Subcutaneous abdominal adipose tissue (tissue), 5 donors: ENCODE results near the gene KRTAP10-8.

Experiments
- H3K27ac ChIP-seq: one replicate; pipeline ENCODE4 v1.7.0; 2013; ENCODE audit warnings: low read depth, mild to moderate bottlenecking, inconsistent platforms, low read length, moderate library complexity
- H3K27me3 ChIP-seq, 5 donors: one replicate each; pipeline ENCODE4 v1.7.0; 2013; ENCODE audit warnings: low read length in 5 of 5, inconsistent platforms in 1 of 5; ENCODE audit not compliant: control insufficient read depth in 5 of 5, insufficient read depth in 4 of 5
- H3K36me3 ChIP-seq, 5 donors: one replicate each; pipeline ENCODE4 v1.7.0; 2013; ENCODE audit warnings: low read length in 5 of 5; ENCODE audit not compliant: control insufficient read depth in 5 of 5, insufficient read depth in 5 of 5
- H3K4me1 ChIP-seq, 5 donors: one replicate each; pipeline ENCODE4 v1.7.0; 2013; ENCODE audit warnings: low read length in 5 of 5, mild to moderate bottlenecking in 3 of 5, moderate library complexity in 1 of 5; ENCODE audit not compliant: control insufficient read depth in 5 of 5, insufficient read depth in 5 of 5
- H3K4me3 ChIP-seq, 5 donors: one replicate each; pipeline ENCODE4 v1.7.0; 2013; ENCODE audit warnings: low read length in 5 of 5, low read depth in 1 of 5
- H3K9ac ChIP-seq, 5 donors: one replicate each; pipeline ENCODE4 v1.7.0; 2013; ENCODE audit warnings: low read length in 5 of 5, mild to moderate bottlenecking in 4 of 5, moderate library complexity in 3 of 5
- H3K9me3 ChIP-seq, 5 donors: one replicate each; pipeline ENCODE4 v1.7.0; 2013; ENCODE audit warnings: low read length in 5 of 5; ENCODE audit not compliant: control insufficient read depth in 5 of 5
- donor health status: healthy.
- donor health status: healthy.
- donor health status: healthy.
- donor health status: healthy.
- donor health status: healthy.

KRTAP10-8 gene, protein sequence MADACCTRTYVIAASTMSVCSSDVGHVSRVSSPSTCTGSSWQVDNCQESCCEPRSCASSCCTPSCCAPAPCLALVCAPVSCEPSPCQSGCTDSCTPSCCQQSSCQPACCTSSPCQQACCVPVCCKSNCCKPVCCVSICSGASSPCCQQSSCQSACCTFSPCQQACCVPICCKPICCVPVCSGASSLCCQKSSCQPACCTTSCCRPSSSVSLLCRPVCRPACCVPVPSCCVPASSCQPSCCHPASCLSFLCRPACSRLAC

DNA sequence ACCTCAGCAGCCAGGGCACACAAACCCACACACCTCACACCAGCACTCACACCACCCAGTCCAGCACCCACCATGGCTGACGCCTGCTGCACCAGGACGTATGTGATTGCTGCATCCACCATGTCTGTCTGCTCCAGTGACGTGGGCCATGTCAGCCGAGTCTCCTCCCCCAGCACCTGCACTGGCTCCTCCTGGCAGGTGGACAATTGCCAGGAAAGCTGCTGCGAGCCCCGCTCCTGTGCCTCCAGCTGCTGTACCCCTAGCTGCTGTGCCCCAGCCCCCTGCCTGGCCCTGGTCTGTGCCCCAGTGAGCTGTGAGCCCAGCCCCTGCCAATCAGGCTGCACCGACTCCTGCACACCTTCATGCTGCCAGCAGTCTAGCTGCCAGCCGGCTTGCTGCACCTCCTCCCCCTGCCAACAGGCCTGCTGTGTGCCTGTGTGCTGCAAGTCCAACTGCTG is at the start of gene KRTAP10-8:
KRTAP10-8 (plus strand) TSS at position 51 of the 458 bp plus-strand sequence; CDS start at position 73, 22 bp downstream.
- H3K27me3 ChIP-seq: peaks cover 4 to 29% (median 21%) of the 10 kb centered on the region in 5 donors
- H3K4me3 ChIP-seq: no peak within 1 kb of the TSS
- H3K9me3 ChIP-seq: peaks cover 2 to 30% (median 22%) of the 10 kb centered on the region in 5 donors
- no peaks in the 10 kb centered on the region for H3K4me1 ChIP-seq
- H3K36me3 ChIP-seq: no peaks in the 10 kb centered on the region
- no peak within 1 kb of the TSS for H3K27ac ChIP-seq
- no peak within 1 kb of the TSS for H3K9ac ChIP-seq

DNA sequence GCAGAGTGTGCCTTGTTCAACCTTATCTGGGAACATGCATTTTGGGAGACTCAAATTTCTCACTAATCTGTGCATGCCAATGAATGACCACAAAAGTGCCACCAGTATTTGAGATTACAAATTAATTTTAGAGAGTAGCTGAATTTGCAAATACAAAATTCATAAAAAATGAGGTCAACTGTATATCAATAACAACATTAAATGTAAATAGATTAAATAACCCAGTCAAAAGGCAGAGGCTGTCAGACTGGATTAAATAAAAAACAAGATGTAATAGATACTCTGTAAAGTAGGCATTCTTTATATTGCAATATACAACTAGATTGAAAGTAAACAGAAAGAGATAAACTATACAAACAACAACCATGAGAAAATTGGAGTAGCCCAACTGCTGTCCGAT is 47.8 kb upstream of the KRTAP10-8 start:
- H3K4me3 ChIP-seq: no peak overlapping the region
- peaks cover 0 to 11% (median 8%) of the 10 kb centered on the region in 5 donors for H3K27me3 ChIP-seq
- H3K9me3 ChIP-seq: peaks cover 0 to 7% (median 0%) of the 10 kb centered on the region in 5 donors
- H3K36me3 ChIP-seq: no peaks in the 10 kb centered on the region
- H3K4me1 ChIP-seq: no peaks in the 10 kb centered on the region
- H3K27ac ChIP-seq: no peak overlapping the region
- H3K9ac ChIP-seq: no peak overlapping the region

- H3K36me3 ChIP-seq: no peaks in the 10 kb centered on the region
- peaks cover 0 to 14% (median 8%) of the 10 kb centered on the region in 5 donors for H3K27me3 ChIP-seq
- no peaks in the 10 kb centered on the region for H3K4me1 ChIP-seq
- H3K4me3 ChIP-seq: no peak overlapping the region
- no peak overlapping the region for H3K9ac ChIP-seq
- H3K27ac ChIP-seq: no peak overlapping the region
- peaks cover 0 to 7% (median 0%) of the 10 kb centered on the region in 5 donors for H3K9me3 ChIP-seq
Observed at GRCh38 chr21:44564886-44565598, 46.8 kb upstream of the KRTAP10-8 start.

GRCh38 chr21:44566403-44566802 is 45.5 kb upstream of the KRTAP10-8 start:
- peaks cover 0 to 18% (median 8%) of the 10 kb centered on the region in 5 donors for H3K27me3 ChIP-seq
- peaks cover 0 to 13% (median 6%) of the 10 kb centered on the region in 5 donors for H3K9me3 ChIP-seq
- no peaks in the 10 kb centered on the region for H3K36me3 ChIP-seq
- no peaks in the 10 kb centered on the region for H3K4me1 ChIP-seq
- H3K27ac ChIP-seq: no peak overlapping the region
- H3K4me3 ChIP-seq: no peak overlapping the region
- H3K9ac ChIP-seq: no peak overlapping the region

- no peaks in the 10 kb centered on the region for H3K36me3 ChIP-seq
- H3K4me3 ChIP-seq: no peak overlapping the region
- H3K9ac ChIP-seq: no peak overlapping the region
- H3K9me3 ChIP-seq: peaks cover 0 to 17% (median 11%) of the 10 kb centered on the region in 5 donors
- H3K27me3 ChIP-seq: peaks cover 0 to 18% (median 8%) of the 10 kb centered on the region in 5 donors
- no peaks in the 10 kb centered on the region for H3K4me1 ChIP-seq
- H3K27ac ChIP-seq: no peak overlapping the region
Observed at GRCh38 chr21:44567481-44568171, 44.3 kb upstream of the KRTAP10-8 start.

DNA sequence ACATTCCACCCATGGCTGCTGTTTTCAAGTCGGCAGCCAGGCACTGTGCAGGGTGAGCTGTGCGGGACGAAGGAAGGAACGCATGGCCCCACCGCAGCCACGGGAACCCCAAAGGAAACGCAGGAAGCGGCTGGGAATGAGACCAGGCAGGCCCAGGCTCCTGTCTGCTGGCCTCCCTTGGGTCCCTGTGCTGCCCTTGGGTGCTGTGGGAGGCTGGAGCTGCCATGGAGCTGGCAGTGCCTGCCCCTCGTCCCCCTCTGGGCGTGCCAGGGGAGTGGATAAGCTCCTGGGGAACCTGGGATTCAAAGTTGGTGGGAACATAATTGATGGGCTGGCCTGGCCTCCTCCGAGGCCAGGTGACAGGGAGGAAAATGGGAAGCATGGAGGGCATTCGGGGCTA is 43.6 kb upstream of the KRTAP10-8 start:
- H3K36me3 ChIP-seq: no peaks in the 10 kb centered on the region
- H3K4me1 ChIP-seq: no peaks in the 10 kb centered on the region

GRCh38 chr21:44568667-44569556 is 43.0 kb upstream of the KRTAP10-8 start:
- Histone ChIP-seq H3K27me3 (peaks cover 0 to 24% (median 8%) of the 10 kb centered on the region in 5 donors), H3K9me3 (peaks cover 0 to 17% (median 8%) of the 10 kb centered on the region in 5 donors), H3K36me3 (no peaks in the 10 kb centered on the region), H3K9ac (no peak overlapping the region), H3K4me1 (no peaks in the 10 kb centered on the region), H3K27ac (no peak overlapping the region), H3K4me3 (no peak overlapping the region)

More for the DNA sequence above, 43.6 kb upstream of the KRTAP10-8 start:
- Histone ChIP-seq H3K9ac (no peak overlapping the region), H3K4me3 (no peak overlapping the region), H3K9me3 (peaks cover 0 to 17% (median 11%) of the 10 kb centered on the region in 5 donors), H3K27me3 (peaks cover 0 to 21% (median 8%) of the 10 kb centered on the region in 5 donors), H3K27ac (no peak overlapping the region)

DNA sequence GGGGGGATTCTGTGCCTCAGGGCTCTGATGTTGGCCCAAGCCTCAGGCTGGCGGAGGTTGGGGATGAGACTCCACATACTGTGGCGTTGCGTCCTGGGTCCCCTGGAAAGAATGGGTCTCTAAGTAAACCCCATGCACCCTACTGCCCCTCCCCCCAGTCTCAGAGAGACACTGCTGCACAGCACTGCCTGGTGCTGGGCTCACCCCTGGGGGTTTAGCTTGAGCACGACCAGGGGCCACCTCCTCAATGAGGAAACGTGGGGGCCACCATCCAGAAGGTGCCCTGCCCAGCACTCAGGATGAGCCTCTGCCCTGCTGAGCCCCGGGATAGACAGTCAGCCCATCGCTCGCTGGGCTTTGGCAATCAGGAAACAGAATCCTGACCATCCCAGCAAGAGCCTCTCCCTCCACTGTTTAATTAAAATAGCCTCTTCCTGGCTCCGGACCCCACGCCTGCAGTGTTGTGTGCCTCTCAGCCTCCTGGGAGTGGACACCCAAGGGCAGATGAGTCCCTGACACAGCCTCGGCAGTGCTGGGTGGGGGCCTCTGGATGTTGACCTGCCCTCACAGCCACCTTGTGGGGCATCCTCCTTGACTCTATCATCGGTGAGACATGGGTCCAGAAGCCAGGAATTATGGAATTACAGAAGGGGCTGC is 41.9 kb upstream of the KRTAP10-8 start:
- peaks cover 0 to 17% (median 8%) of the 10 kb centered on the region in 5 donors for H3K9me3 ChIP-seq
- no peak overlapping the region for H3K9ac ChIP-seq
- peaks cover 0 to 4% (median 0%) of the 10 kb centered on the region in 5 donors for H3K4me1 ChIP-seq
- H3K27ac ChIP-seq: no peak overlapping the region
- no peaks in the 10 kb centered on the region for H3K36me3 ChIP-seq
- H3K27me3 ChIP-seq: peaks cover 5 to 24% (median 8%) of the 10 kb centered on the region in 5 donors
- H3K4me3 ChIP-seq: no peak overlapping the region

GRCh38 chr21:44571296-44571695 is 40.6 kb upstream of the KRTAP10-8 start:
- peaks cover 0 to 25% (median 11%) of the 10 kb centered on the region in 5 donors for H3K9me3 ChIP-seq
- peaks cover 5 to 24% (median 8%) of the 10 kb centered on the region in 5 donors for H3K27me3 ChIP-seq
- no peak overlapping the region for H3K9ac ChIP-seq
- no peak overlapping the region for H3K27ac ChIP-seq
- H3K4me3 ChIP-seq: no peak overlapping the region
- H3K36me3 ChIP-seq: no peaks in the 10 kb centered on the region
- H3K4me1 ChIP-seq: peaks cover 0 to 4% (median 0%) of the 10 kb centered on the region in 5 donors
